Motor neuron (in vitro differentiated cells): ENCODE results near the gene EFCAB6. TPM values are rescaled to one million over a fixed set of nuclear protein-coding genes. Genes with fewer than 3 reads are reported as not detected.
A peak's percentile ranks its signal among the peaks of the same experiment; 100 is the strongest.

ENCODE experiments used
- ATAC-seq, 8 experiments: fragments of 200-7000 bp; cut with Tn5 transposase; replicated peaks in 6 of 8; 2 replicates each; pipeline ENCODE4 v1.8.0; 2021; ENCODE audit warnings: mild to moderate bottlenecking in 8 of 8, moderate library complexity in 8 of 8
- H3K27ac ChIP-seq, 2 donors: fragments of 250-450 bp; sonication (Bioruptor Pico); 2 replicates each; pipeline ENCODE4 v1.9.0; 2021; ENCODE audit warnings: antibody characterized with exemption in 2 of 2, mild to moderate bottlenecking in 2 of 2, moderate library complexity in 1 of 2
- H3K4me1 ChIP-seq, 2 donors: fragments of 250-450 bp; sonication (Bioruptor Pico); replicated peaks in 1 of 2; 2 replicates each; pipeline ENCODE4 v1.6.1; 2021; ENCODE audit warnings: antibody characterized with exemption in 2 of 2, mild to moderate bottlenecking in 2 of 2, moderate library complexity in 1 of 2
- H3K4me3 ChIP-seq, 5 donors: fragments of 250-450 bp; sonication (Bioruptor Pico); 2 replicates each; pipeline ENCODE4 v1.9.0; 2021; ENCODE audit warnings: antibody characterized with exemption in 5 of 5, mild to moderate bottlenecking in 5 of 5, moderate library complexity in 4 of 5
- WGBS, 10 experiments: fragments of 450-650 bp; shearing (Covaris generic); methylation state at CpG; one replicate each; pipeline ENCODE4 v1.0.0; 2022; 5-methylcytosine and 5-hydroxymethylcytosine counted together
- in situ Hi-C, 9 experiments: fragments of 400-800 bp; cut with MboI; loops; one replicate each; pipeline ENCODE4 v1.15.0; 2021; ENCODE audit warnings: low sequenced_read_pairs in 9 of 9, low pct_unique_long_range_greater_than_20kb in 2 of 9; ENCODE audit not compliant: unreplicated experiment in 9 of 9
- total RNA-seq, 8 experiments: library from RNA; unstranded; fragments of 300-600 nt; gene quantifications; 2 replicates each; pipeline versions ENCODE4 v1.2.3 to v1.2.4, GENCODE V29; 2022

The EFCAB6 gene
- total RNA-seq, 8 experiments from 2014 or later, result 1.0 to 9.2 (median 2.5) TPM

GRCh38 chr22:43744700-43745410 lies 67.2 kb downstream of the EFCAB6 start:
- WGBS, 10 experiments, result 7 to 87% (median 51%) methylated on average over 3 to 7 of the region's 9 CpGs; no CpG with 5 or more reads in 2 of the 10 experiments
- Histone ChIP-seq H3K27ac (no peak overlapping the region), H3K4me3 (no peak overlapping the region), H3K4me1 (peaks cover 0 to 5% of the 10 kb centered on the region in 2 donors)
- peak in 3 of 8 experiments; percentile 20 to 87 (median 68) for ATAC-seq
- in situ Hi-C loops, result no loop called here

- 21 to 94% (median 74%) methylated on average over 1 to 3 of the region's 3 CpGs; no CpG with 5 or more reads in 4 of the 10 experiments for WGBS, 10 experiments
- in situ Hi-C loops, result no loop called here
- no peak for ATAC-seq
- H3K4me1 ChIP-seq, result peaks cover 0 to 5% of the 10 kb centered on the region in 2 donors
- H3K27ac ChIP-seq, result no peak overlapping the region
- no peak overlapping the region for H3K4me3 ChIP-seq
Measured at GRCh38 chr22:43743929-43744643, 68.0 kb downstream of the EFCAB6 start.

- peak in 2 of 8 experiments; percentile 30 to 41 for ATAC-seq
- Histone ChIP-seq H3K4me3 (no peak overlapping the region), H3K27ac (no peak overlapping the region), H3K4me1 (peaks cover 0 to 5% of the 10 kb centered on the region in 2 donors)
- in situ Hi-C loops, result no loop called here
- 21 to 100% (median 48%) methylated on average over 1 to 4 of the region's 4 CpGs; no CpG with 5 or more reads in 2 of the 10 experiments for WGBS, 10 experiments
Measured at GRCh38 chr22:43743131-43743530, 69.0 kb downstream of the EFCAB6 start.

- in situ Hi-C loops, result no loop called here
- Histone ChIP-seq H3K4me1 (peaks cover 0 to 5% of the 10 kb centered on the region in 2 donors), H3K4me3 (no peak overlapping the region), H3K27ac (no peak overlapping the region)
- peak in 3 of 8 experiments; percentile 41 to 56 (median 51) for ATAC-seq
- 11 to 89% (median 67%) methylated on average over 2 to 13 of the region's 15 CpGs for WGBS, 10 experiments
Measured at GRCh38 chr22:43742154-43742950, 69.8 kb downstream of the EFCAB6 start.

- Histone ChIP-seq H3K4me1 (peaks cover 0 to 5% of the 10 kb centered on the region in 2 donors), H3K27ac (no peak overlapping the region), H3K4me3 (no peak overlapping the region)
- 40 to 100% (median 60%) methylated on average over 1 to 13 of the region's 19 CpGs; no CpG with 5 or more reads in 2 of the 10 experiments for WGBS, 10 experiments
- in situ Hi-C loops, result no loop called here
- no peak for ATAC-seq
Measured at GRCh38 chr22:43740587-43741270, 71.4 kb downstream of the EFCAB6 start.

- 0 to 76% (median 43%) methylated on average over 1 to 2 of the region's 11 CpGs; no CpG with 5 or more reads in 7 of the 10 experiments for WGBS, 10 experiments
- no peak overlapping the region for H3K27ac ChIP-seq
- ATAC-seq, result no peak
- H3K4me3 ChIP-seq, result no peak overlapping the region
- in situ Hi-C loops, result no loop called here
- peaks cover 0 to 5% of the 10 kb centered on the region in 2 donors for H3K4me1 ChIP-seq
Measured at GRCh38 chr22:43739851-43740379, 72.2 kb downstream of the EFCAB6 start.

GRCh38 chr22:43737150-43737828 lies 74.8 kb downstream of the EFCAB6 start:
- peaks cover 0 to 5% of the 10 kb centered on the region in 2 donors for H3K4me1 ChIP-seq
- in situ Hi-C loops, result no loop called here

GRCh38 chr22:43736651-43737050 lies 75.5 kb downstream of the EFCAB6 start:
- Histone ChIP-seq H3K4me1 (peaks cover 0 to 5% of the 10 kb centered on the region in 2 donors), H3K27ac (no peak overlapping the region), H3K4me3 (no peak overlapping the region)
- ATAC-seq, result no peak
- 68 to 100% (median 93%) methylated on average over 2 to 3 of the region's 7 CpGs; no CpG with 5 or more reads in 7 of the 10 experiments for WGBS, 10 experiments
- in situ Hi-C loops, result no loop called here

More at GRCh38 chr22:43737150-43737828, 74.8 kb downstream of the EFCAB6 start:
- ATAC-seq, result no peak
- H3K4me3 ChIP-seq, result no peak overlapping the region
- 51 to 100% (median 95%) methylated on average over 1 to 3 of the region's 4 CpGs; no CpG with 5 or more reads in 3 of the 10 experiments for WGBS, 10 experiments
- H3K27ac ChIP-seq, result no peak overlapping the region

GRCh38 chr22:43734370-43735150 lies 77.5 kb downstream of the EFCAB6 start:
- WGBS, 10 experiments, result 45 to 100% (median 77%) methylated on average over 1 to 8 of the region's 9 CpGs
- in situ Hi-C loops, result no loop called here
- ATAC-seq, result peak in 1 of 8 experiments; percentile 28
- no peak overlapping the region for H3K4me3 ChIP-seq
- no peaks in the 10 kb centered on the region for H3K4me1 ChIP-seq
- H3K27ac ChIP-seq, result no peak overlapping the region

- in situ Hi-C loops, result no loop called here
- Histone ChIP-seq H3K4me1 (no peaks in the 10 kb centered on the region), H3K27ac (no peak overlapping the region), H3K4me3 (no peak overlapping the region)
- no peak for ATAC-seq
- WGBS, 10 experiments, result 63 to 100% (median 100%) methylated on average over 1 to 2 of the region's 2 CpGs
Measured at GRCh38 chr22:43733138-43733537, 79.0 kb downstream of the EFCAB6 start.

- in situ Hi-C loops, result no loop called here
- 0 to 83% (median 47%) methylated on average over 1 to 5 of the region's 5 CpGs; no CpG with 5 or more reads in 2 of the 10 experiments for WGBS, 10 experiments
Measured at GRCh38 chr22:43731988-43732387, 80.1 kb downstream of the EFCAB6 start.

More at GRCh38 chr22:43731988-43732387, 80.1 kb downstream of the EFCAB6 start:
- peak in 3 of 8 experiments; percentile 62 to 99 (median 99) for ATAC-seq
- Histone ChIP-seq H3K4me1 (no peaks in the 10 kb centered on the region), H3K4me3 (no peak overlapping the region), H3K27ac (no peak overlapping the region)
